Activated T-cell treated with anti-CD3 and anti-CD28 coated beads, Interleukin-2, amount 50 U/mL, for 72 hours (primary cell): ENCODE data around the gene CTNNA3. TPM values are rescaled to one million over a fixed set of nuclear protein-coding genes. Genes with fewer than 3 reads are reported as not detected.
"Not testable (repeated sequence)": the region's sequence is repeated elsewhere in the genome, so short reads cannot be mapped to it uniquely, and the experiment has no call there.

Experiments used
- ATAC-seq, 2 donors: fragments of 150-1000 bp; cut with Tn5 transposase; replicated peaks in 1 of 2; 2 replicates each; pipeline ENCODE4 v1.10.0; 2021; ENCODE audit warnings: moderate library complexity in 2 of 2, mild to moderate bottlenecking in 1 of 2
- DNase-seq, 2 donors: peaks; one replicate each; pipeline ENCODE4 v3.0.0; 2021 to 2022; ENCODE audit warnings: mixed read lengths in 1 of 2
- H3K27ac Mint-ChIP-seq: one replicate; pipeline ENCODE4 v1.8.0; 2022; ENCODE audit warnings: mild to moderate bottlenecking, moderate library complexity, mixed read lengths
- H3K27me3 Mint-ChIP-seq: one replicate; pipeline ENCODE4 v1.8.0; 2022; ENCODE audit warnings: low read depth, mixed read lengths
- H3K36me3 Mint-ChIP-seq, 2 donors: one replicate each; pipeline ENCODE4 v1.8.0; 2022; ENCODE audit warnings: mixed read lengths in 2 of 2, mild to moderate bottlenecking in 1 of 2; ENCODE audit not compliant: insufficient read depth in 2 of 2
- H3K4me1 Mint-ChIP-seq: one replicate; pipeline ENCODE4 v1.8.0; 2022; ENCODE audit warnings: low read depth, mixed read lengths
- H3K4me3 Mint-ChIP-seq, 2 donors: one replicate each; pipeline ENCODE4 v1.8.0; 2022; ENCODE audit warnings: mild to moderate bottlenecking in 2 of 2, mixed read lengths in 2 of 2, moderate library complexity in 2 of 2
- H3K9me3 Mint-ChIP-seq, 2 donors: one replicate each; pipeline ENCODE4 v1.8.0; 2022; ENCODE audit warnings: mixed read lengths in 2 of 2
- total RNA-seq, 2 donors: library from RNA; stranded (reverse); gene quantifications; one replicate each; pipeline ENCODE4 v1.2.3, GENCODE V29; 2022

The CTNNA3 gene
- total RNA-seq, 2 donors from 2014 or later, result 0.25 to 0.74 TPM

GRCh38 chr10:66353822-66354221, 1342.2 kb downstream of the CTNNA3 start:
- not testable (repeated sequence) for DNase-seq, H3K9me3 Mint-ChIP-seq, H3K36me3 Mint-ChIP-seq, H3K4me3 Mint-ChIP-seq, H3K27ac Mint-ChIP-seq, H3K27me3 Mint-ChIP-seq, H3K4me1 Mint-ChIP-seq, ATAC-seq

GRCh38 chr10:66353422-66353821, 1342.6 kb downstream of the CTNNA3 start:
- no peak for DNase-seq
- peaks cover 0 to 2% of the 10 kb centered on the region in 2 donors for H3K9me3 Mint-ChIP-seq
- no peaks in the 10 kb centered on the region for H3K27me3 Mint-ChIP-seq
- ATAC-seq, result no peak
- H3K4me3 Mint-ChIP-seq, result no peak overlapping the region
- H3K27ac Mint-ChIP-seq, result no peak overlapping the region
- H3K36me3 Mint-ChIP-seq, result peaks cover 0 to 1% of the 10 kb centered on the region in 2 donors
- H3K4me1 Mint-ChIP-seq, result no peaks in the 10 kb centered on the region

GRCh38 chr10:66350622-66351399, 1345.2 kb downstream of the CTNNA3 start:
- no peak for DNase-seq
- Mint-ChIP-seq H3K4me3 (no peak overlapping the region), H3K27me3 (no peaks in the 10 kb centered on the region), H3K27ac (no peak overlapping the region), H3K4me1 (no peaks in the 10 kb centered on the region), H3K36me3 (peaks cover 0 to 1% of the 10 kb centered on the region in 2 donors), H3K9me3 (peaks cover 0 to 2% of the 10 kb centered on the region in 2 donors)
- no peak for ATAC-seq

- Mint-ChIP-seq H3K4me3 (no peak overlapping the region), H3K27ac (no peak overlapping the region), H3K36me3 (peaks cover 0 to 1% of the 10 kb centered on the region in 2 donors), H3K27me3 (no peaks in the 10 kb centered on the region), H3K4me1 (no peaks in the 10 kb centered on the region), H3K9me3 (peaks cover 0 to 2% of the 10 kb centered on the region in 2 donors)
- DNase-seq (no peak), ATAC-seq (no peak)
Measured at GRCh38 chr10:66349726-66350125, 1346.3 kb downstream of the CTNNA3 start.

- no peaks in the 10 kb centered on the region for H3K4me1 Mint-ChIP-seq
- H3K9me3 Mint-ChIP-seq, result peaks cover 0 to 2% of the 10 kb centered on the region in 2 donors
- H3K27ac Mint-ChIP-seq, result no peak overlapping the region
- no peak for DNase-seq
- ATAC-seq, result no peak
- H3K4me3 Mint-ChIP-seq, result no peak overlapping the region
- H3K36me3 Mint-ChIP-seq, result no peaks in the 10 kb centered on the region
- no peaks in the 10 kb centered on the region for H3K27me3 Mint-ChIP-seq
Measured at GRCh38 chr10:66349076-66349475, 1346.9 kb downstream of the CTNNA3 start.

DNA sequence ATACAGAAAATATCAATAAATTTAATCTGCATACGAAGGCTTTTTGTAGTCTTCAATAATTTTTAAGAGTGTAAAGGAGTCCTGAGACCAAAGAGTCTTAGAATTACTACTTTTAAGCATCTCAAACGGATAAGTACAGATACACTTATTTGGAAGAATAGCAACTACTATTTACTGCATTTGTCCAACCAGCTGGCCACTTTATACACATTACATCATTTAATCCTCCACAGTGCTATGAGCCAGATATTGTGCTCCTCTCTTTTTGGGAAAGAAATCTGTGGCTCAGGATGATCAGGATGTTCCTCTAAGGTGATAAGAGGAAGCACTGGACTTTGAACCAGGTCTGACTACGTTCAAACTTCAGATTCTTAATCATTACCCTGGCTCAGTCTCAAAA, 1358.8 kb downstream of the CTNNA3 start:
- H3K4me1 Mint-ChIP-seq, result no peaks in the 10 kb centered on the region
- peaks cover 0 to 1% of the 10 kb centered on the region in 2 donors for H3K36me3 Mint-ChIP-seq
- no peak overlapping the region for H3K4me3 Mint-ChIP-seq
- ATAC-seq (no peak), DNase-seq (no peak)
- peaks cover 0 to 7% of the 10 kb centered on the region in 2 donors for H3K9me3 Mint-ChIP-seq
- no peaks in the 10 kb centered on the region for H3K27me3 Mint-ChIP-seq
- H3K27ac Mint-ChIP-seq, result no peak overlapping the region

- Mint-ChIP-seq H3K27me3 (no peaks in the 10 kb centered on the region), H3K4me3 (no peak overlapping the region), H3K36me3 (peaks cover 0 to 1% of the 10 kb centered on the region in 2 donors), H3K9me3 (peaks cover 0 to 7% of the 10 kb centered on the region in 2 donors), H3K4me1 (no peaks in the 10 kb centered on the region), H3K27ac (no peak overlapping the region)
- ATAC-seq (no peak), DNase-seq (no peak)
Measured at GRCh38 chr10:66336791-66337190, 1359.2 kb downstream of the CTNNA3 start.

DNA sequence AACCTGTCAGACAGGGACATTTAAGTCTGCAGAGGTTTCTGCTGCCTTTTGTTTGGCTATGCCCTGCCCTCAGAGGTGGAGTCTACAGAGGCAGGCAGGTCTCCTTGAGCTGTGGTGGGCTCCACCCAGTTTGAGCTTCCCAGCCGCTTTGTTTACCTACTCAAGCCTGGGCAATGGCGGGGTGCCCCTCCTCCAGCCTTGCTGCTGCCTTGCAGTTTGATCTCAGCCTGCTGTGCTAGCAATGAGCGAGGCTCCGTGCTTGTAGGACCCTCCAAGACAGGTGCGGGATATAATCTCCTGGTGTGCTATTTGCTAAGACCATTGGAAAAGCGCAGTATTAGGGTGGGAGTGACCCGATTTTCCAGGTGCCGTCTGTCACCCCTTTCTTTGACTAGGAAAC, 1360.2 kb downstream of the CTNNA3 start:
- not testable (repeated sequence) for H3K4me1 Mint-ChIP-seq, H3K9me3 Mint-ChIP-seq, H3K4me3 Mint-ChIP-seq, H3K36me3 Mint-ChIP-seq, H3K27me3 Mint-ChIP-seq, H3K27ac Mint-ChIP-seq, DNase-seq, ATAC-seq

DNA sequence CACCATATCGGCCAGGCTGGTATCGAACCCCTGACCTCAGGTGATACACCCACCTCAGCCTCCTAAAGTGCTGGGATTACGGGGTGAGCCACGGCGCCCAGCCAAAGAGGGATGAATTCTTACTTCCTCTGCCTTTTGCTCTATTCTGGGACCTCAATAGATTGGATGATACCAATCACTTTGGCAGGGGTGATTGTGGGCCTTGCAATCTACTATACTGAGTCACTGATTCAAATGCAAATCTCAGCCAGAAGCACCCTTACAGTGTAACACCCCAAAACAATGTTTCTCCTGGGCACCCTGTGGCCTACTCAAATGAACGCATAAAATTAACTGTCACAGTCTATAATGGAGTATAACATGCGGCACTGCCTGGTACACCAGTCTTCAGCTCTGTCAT, 1366.8 kb downstream of the CTNNA3 start:
- no peaks in the 10 kb centered on the region for H3K36me3 Mint-ChIP-seq
- peaks cover 0 to 3% of the 10 kb centered on the region in 2 donors for H3K9me3 Mint-ChIP-seq
- H3K27ac Mint-ChIP-seq, result no peak overlapping the region
- H3K4me3 Mint-ChIP-seq, result no peak overlapping the region
- H3K27me3 Mint-ChIP-seq, result no peaks in the 10 kb centered on the region
- DNase-seq (no peak), ATAC-seq (no peak)
- H3K4me1 Mint-ChIP-seq, result no peaks in the 10 kb centered on the region

- no peaks in the 10 kb centered on the region for H3K27me3 Mint-ChIP-seq
- H3K36me3 Mint-ChIP-seq, result no peaks in the 10 kb centered on the region
- no peak for ATAC-seq
- no peak overlapping the region for H3K27ac Mint-ChIP-seq
- DNase-seq, result no peak
- H3K4me1 Mint-ChIP-seq, result no peaks in the 10 kb centered on the region
- no peak overlapping the region for H3K4me3 Mint-ChIP-seq
- H3K9me3 Mint-ChIP-seq, result no peaks in the 10 kb centered on the region
Measured at GRCh38 chr10:66326876-66327275, 1369.1 kb downstream of the CTNNA3 start.

- no peak for ATAC-seq
- Mint-ChIP-seq H3K9me3 (peaks cover 0 to 3% of the 10 kb centered on the region in 2 donors), H3K36me3 (no peaks in the 10 kb centered on the region), H3K4me3 (no peak overlapping the region), H3K4me1 (no peaks in the 10 kb centered on the region), H3K27me3 (no peaks in the 10 kb centered on the region), H3K27ac (no peak overlapping the region)
- no peak for DNase-seq
Measured at GRCh38 chr10:66322777-66323176, 1373.2 kb downstream of the CTNNA3 start.

DNA sequence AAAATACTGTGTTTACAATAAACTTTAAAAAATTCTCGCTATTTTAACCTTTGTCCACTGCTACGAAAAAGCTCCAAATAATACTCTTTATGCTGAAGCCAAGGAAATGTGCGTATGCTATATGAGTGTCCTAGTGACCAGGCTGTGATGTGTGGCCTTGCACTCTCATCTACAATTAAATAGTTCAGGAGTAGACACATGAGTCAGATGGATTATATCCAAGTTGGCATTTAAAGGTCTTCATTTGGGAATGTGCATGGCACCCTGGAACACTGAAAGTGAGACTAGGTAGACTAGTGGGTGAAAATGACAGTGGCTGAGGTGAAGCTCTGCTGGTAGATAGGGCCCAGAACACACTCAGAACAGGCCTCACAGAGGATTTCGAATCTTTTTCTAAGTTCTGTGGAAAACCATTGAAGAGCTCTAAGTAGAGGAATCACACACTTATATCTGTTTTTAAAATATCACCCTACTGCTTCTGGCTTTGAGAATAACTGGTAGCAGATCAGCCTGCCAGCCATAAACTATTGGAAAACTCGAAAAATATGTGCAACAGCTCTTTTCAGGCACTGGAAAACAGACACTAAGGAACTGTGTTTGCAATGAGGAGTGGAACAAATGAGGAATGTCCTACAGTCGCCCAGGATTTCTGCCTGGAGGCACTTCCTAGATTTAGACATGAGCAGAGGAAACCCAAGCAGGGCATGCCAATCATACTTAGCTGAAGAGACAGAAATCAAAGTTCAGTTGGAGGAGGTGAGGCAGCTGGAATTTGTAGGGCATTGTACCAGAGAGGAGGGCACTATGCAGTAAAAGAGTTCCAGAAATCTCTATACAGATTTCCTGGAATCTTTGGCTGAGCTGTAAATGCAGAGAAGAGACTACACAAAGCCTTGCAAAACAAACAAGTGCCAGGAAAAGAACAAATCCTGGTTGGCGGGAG, 1374.0 kb downstream of the CTNNA3 start:
- H3K9me3 Mint-ChIP-seq, result peaks cover 0 to 3% of the 10 kb centered on the region in 2 donors
- H3K27ac Mint-ChIP-seq, result no peak overlapping the region
- no peaks in the 10 kb centered on the region for H3K27me3 Mint-ChIP-seq
- H3K4me1 Mint-ChIP-seq, result no peaks in the 10 kb centered on the region
- no peak overlapping the region for H3K4me3 Mint-ChIP-seq
- no peak for DNase-seq
- ATAC-seq, result no peak
- H3K36me3 Mint-ChIP-seq, result no peaks in the 10 kb centered on the region

GRCh38 chr10:66318761-66319160, 1377.2 kb downstream of the CTNNA3 start:
- Mint-ChIP-seq H3K4me3 (no peak overlapping the region), H3K27me3 (no peaks in the 10 kb centered on the region), H3K4me1 (no peaks in the 10 kb centered on the region), H3K36me3 (no peaks in the 10 kb centered on the region), H3K27ac (no peak overlapping the region), H3K9me3 (peaks cover 0 to 3% of the 10 kb centered on the region in 2 donors)
- ATAC-seq (no peak), DNase-seq (no peak)
